K562 (cell line): Measurements from ENCODE around the gene EXOC3L2.

Source experiments
- HCFC1 ChIP-seq: IDR thresholded peaks from 2 replicates; pipeline ENCODE4 v1.6.1; 2012; ENCODE audit warnings: low read depth, low read length, improper control_type of control experiment
- KAT8 ChIP-seq: fragments of 450-650 bp; IDR thresholded peaks from 2 replicates; pipeline ENCODE4 v1.6.1; 2016; ENCODE audit warnings: low read depth, mild to moderate bottlenecking
- MAFK ChIP-seq: IDR thresholded peaks from 2 replicates; pipeline ENCODE4 v1.6.1; 2011; ENCODE audit warnings: low read length, improper control_type of control experiment
- NFRKB ChIP-seq: fragments of 450-650 bp; IDR thresholded peaks from 2 replicates; pipeline ENCODE4 v1.6.1; 2016; ENCODE audit warnings: low read depth
- NFYB ChIP-seq: IDR thresholded peaks from 2 replicates; pipeline ENCODE4 v1.6.1; 2011; ENCODE audit warnings: mild to moderate bottlenecking, moderate library complexity; ENCODE audit not compliant: insufficient read length; ENCODE audit errors: extremely low read depth
- POLR2AphosphoS2 ChIP-seq: IDR thresholded peaks from 2 replicates; pipeline ENCODE4 v1.6.1; 2012; ENCODE audit warnings: low read length, improper control_type of control experiment
- REST ChIP-seq, 2 experiments: fragments of 450-650 bp; formaldehyde crosslinking in 1 of 2; IDR thresholded peaks; 2 replicates each; pipeline versions ENCODE4 v1.4.0 to v1.6.1; 2014 to 2020; ENCODE audit warnings: mild to moderate bottlenecking in 2 of 2, borderline replicate concordance in 1 of 2, low read depth in 1 of 2
- RFX5 ChIP-seq: IDR thresholded peaks from 2 replicates; pipeline ENCODE4 v1.6.1; 2011; ENCODE audit warnings: low read depth, mild to moderate bottlenecking, improper control_type of control experiment, low read length
- THAP12 ChIP-seq: fragments of 250-450 bp; sonication (Bioruptor Pico); IDR thresholded peaks from 2 replicates; pipeline ENCODE4 v1.9.0; 2021; ENCODE audit warnings: mild to moderate bottlenecking, inconsistent platforms
- YY1 ChIP-seq, 3 experiments: IDR thresholded peaks; 2 replicates each; pipeline ENCODE4 v1.6.1; 2011; ENCODE audit warnings: low read length in 2 of 3, mild to moderate bottlenecking in 2 of 3, moderate library complexity in 2 of 3, borderline replicate concordance in 1 of 3, control low read depth in 1 of 3, low read depth in 1 of 3; ENCODE audit not compliant: insufficient read depth in 3 of 3, insufficient replicate concordance in 2 of 3, control insufficient read depth in 1 of 3, insufficient read length in 1 of 3; ENCODE audit errors: extremely low read depth in 1 of 3
- ZBTB7A ChIP-seq: IDR thresholded peaks from 2 replicates; pipeline ENCODE4 v1.6.1; 2011; ENCODE audit warnings: low read depth, mild to moderate bottlenecking, low read length, moderate library complexity, borderline replicate concordance; ENCODE audit not compliant: control insufficient read depth
- ZFP91 ChIP-seq: sonication (generic); formaldehyde crosslinking; IDR thresholded peaks from 2 replicates; pipeline ENCODE4 v1.8.0; 2022; ENCODE audit warnings: mild to moderate bottlenecking, missing genetic modification reagents
- ZNF282 ChIP-seq: sonication (generic); formaldehyde crosslinking; IDR thresholded peaks from 2 replicates; pipeline ENCODE4 v1.8.1; 2023; ENCODE audit warnings: missing genetic modification reagents

GRCh38 chr19:45222724-45223123 is 22.5 kb downstream of the EXOC3L2 start:
- TF ChIP-seq HCFC1 (no peak), REST (IDR thresholded peaks at IDR 0.05; ENCODE audit: borderline replicate concordance) (no peak), REST (CRISPR knock-in tag; IDR thresholded peaks at IDR 0.05; ENCODE audit: low read depth) (no peak), NFYB (no peak), THAP12 (no peak), KAT8 (no peak), RFX5 (no peak), POLR2AphosphoS2 (no peak), ZNF282 (no peak), ZFP91 (CRISPR knock-in tag) (no peak), YY1 (IDR thresholded peaks at IDR 0.05; ENCODE audit: borderline replicate concordance in 1 of 3, control insufficient read depth in 1 of 3, extremely low read depth in 1 of 3, insufficient read depth in 3 of 3, insufficient read length in 1 of 3, insufficient replicate concordance in 2 of 3, low read depth in 1 of 3, low read length in 2 of 3) (no peak), MAFK (no peak), ZBTB7A (no peak), NFRKB (no peak)
